Bone marrow (tissue), 2 donors: ENCODE data around the gene ADGRG6.
A peak's percentile ranks its signal among the peaks of the same experiment; 100 is the strongest.

Source experiments
- DNase-seq, 2 donors: peaks; one replicate each; lab custom pipeline; 2025; lab: John Stamatoyannopoulos, UW

The ADGRG6 gene

DNA sequence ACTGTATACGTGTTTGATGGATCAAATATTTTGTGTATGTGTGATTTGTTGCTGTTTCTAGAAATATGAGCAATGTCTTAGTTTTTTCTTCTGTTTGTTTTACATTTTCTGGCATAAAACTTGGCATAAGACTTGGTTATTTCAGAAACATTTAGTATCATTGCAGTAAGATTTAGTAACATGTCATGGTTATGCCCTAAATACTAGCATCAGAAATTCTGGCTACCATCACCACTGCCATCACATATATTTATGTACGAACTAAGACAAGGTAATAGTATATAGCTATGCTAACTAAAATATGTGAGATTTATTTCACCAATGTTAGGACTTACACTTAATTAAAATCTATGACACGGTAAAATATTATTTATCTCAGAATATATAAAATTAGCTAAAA is 10.3 kb upstream of the ADGRG6 start:
- DNase-seq, result no peak

DNA sequence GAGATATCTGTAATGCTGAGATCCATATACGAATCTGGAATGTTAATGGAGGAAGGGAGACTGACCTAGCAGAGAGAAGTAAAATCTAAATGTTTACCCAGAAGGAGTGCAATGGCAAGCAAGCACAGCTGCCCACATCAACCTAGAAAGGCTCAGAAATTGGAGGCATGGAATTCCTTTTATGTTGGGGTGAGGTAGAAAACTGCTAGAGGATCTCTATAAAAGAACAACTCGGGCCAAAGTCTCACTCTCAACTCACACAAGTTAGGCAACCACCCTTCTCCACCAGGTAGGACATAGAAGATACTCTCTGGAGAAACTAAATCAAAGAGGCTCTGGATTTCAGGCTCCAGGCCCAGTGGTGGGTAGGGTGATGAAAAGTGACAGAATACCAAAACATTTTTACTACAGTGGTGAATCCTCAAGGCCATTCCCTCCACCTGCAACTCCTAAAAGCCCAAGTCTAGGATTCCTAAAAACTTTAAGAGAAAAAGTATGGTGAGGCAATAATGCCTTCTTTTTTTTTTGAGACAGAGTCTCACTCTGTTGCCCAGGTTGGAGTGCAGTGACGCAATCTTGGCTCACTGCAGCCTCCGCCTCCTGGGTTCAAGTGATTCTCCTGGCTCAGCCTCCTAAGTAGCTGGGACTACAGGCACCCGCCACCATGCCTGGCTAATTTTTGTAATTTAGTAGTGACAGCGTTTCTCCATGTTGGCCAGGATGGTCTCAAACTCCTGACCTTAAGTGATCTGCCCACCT is 9.5 kb upstream of the ADGRG6 start:
- DNase-seq, result no peak

DNA sequence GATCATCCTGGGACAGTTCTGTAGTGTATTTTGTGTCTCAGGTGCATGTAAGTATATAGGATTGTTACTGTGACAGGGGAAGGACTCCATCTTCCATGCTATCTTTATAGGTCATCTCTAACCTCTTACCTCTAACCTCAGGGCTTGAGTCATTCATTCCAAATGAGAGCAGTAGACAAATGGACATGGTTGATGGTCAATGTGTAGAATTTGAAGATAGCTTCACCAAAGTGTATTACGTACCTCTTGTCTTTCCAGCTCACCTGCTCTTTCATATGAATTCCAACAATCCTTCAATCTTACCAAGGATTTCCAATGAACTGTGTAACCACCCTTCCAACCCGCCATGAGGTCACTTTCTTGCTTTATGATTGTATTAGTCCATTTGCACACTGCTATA is 8.7 kb upstream of the ADGRG6 start:
- DNase-seq, result no peak

DNA sequence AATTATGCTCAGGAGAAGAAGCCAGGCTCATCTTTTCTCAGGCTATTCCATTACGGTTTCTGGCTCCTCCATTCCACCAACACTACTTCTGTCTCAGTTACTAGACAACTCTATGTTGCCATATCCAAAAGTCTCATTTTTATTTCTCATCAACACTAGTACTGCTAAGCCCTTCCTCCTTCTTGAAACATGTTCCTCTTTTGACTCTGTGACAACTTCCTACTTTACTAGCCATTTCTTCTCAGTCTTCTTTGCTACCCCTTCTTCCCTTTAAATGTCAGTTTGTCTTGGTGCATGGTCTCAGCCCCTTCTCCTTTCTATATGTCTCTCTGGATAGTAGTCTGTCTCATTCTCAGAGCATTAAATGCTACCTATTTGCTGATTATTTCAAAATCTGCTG is 7.1 kb upstream of the ADGRG6 start:
- peak in 1 of 2 donors; percentile 55 for DNase-seq

DNA sequence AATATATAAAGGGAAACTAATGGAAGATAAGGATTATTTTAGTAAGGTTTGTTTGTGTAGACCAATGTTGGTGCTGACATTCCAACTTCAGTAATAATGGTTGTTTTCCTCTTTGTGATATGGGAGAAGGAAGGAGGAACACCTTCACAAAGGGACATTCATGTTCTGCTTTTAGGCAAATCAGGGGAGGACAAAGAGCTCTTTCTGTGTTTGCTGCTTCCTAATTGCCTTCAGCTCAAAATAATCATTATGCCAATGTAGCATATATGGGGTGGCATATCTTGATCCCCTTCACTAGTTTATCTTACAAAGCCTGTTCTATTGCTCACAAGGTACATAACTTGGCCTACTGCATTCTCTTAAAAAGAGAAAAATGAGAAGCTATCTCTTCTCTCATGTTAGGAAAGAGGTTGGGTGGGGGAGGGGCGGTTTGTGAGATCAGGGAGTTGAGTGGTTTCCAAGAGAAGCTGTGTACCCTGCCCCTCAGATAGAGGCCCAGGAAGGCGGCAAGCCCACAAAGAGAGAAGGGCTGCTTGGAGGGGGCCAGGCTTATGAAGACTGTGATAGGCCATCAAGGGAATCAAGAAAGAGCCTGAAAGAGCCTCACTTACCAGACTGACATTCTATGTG is 4.7 kb upstream of the ADGRG6 start:
- DNase-seq, result no peak

DNA sequence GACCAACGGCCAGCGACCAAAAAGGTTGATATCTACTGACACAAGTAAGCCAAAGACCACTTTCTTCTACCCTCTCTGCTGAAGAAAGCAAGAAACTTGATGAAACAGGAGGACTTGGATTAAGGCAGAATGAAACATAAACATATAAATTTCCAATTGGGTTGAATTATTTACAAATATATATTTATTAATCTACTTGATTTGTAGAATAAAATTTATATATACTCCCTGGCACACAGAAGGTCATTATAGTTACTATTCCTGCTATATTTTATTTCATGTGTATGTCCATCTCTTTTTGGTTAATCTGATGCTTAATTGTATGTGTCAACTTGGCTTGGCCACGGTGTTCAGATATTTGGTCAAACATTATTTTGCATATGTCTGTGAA is 4.2 kb upstream of the ADGRG6 start:
- DNase-seq, result no peak

DNA sequence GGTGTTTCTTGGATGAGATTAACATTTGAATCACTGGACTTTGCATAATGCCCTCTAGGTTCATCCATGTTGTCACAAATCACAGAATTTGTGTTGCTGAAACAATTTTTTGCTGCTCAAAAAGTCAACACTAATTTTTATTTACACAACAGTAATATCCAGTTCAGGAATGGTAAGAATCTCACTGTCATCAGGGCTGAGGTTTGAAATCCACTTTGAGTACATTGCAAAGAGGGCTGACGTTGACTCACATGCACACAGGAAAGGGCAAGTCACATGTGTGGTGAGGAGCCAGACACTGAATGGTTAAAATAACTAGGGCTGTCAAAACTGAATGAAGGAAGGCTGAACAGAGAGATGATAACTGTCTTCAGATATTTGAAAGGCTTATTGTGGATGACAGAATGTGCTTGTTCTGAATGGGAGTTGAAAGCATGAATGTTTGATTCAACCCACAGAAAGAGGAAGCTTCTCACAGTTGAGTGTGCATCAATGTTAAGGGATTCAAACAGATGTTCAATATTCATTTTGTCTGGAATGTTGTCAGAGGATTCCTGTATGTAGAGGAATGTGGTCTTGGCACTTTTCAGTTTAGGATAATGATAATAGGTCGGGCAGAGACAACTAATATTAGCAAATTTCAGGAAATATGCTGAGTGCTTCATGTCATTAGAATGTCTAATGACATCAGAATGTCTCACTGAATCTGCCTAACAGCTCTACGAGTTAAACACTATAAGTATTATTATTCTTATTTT is 3.6 kb upstream of the ADGRG6 start:
- DNase-seq, result no peak

DNA sequence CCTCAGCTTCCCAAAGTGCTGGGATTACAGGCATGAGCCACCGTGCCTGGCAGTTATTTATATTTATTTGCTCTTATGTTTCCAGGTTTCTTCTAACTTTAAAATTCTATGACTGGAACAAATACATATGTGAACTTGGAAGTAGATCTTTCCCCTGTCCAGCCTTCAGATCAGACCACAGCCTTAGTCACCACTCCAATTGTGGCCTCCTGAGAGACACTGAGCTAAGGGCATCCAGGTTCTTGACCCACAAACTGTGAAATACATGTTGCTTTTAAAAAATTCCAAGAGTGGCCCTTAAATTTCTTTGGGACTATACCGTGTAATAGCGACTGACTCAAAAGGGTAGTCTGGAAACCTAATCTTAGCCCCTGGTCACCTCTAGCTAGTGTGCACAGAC is 1.5 kb upstream of the ADGRG6 start:
- no peak for DNase-seq

DNA sequence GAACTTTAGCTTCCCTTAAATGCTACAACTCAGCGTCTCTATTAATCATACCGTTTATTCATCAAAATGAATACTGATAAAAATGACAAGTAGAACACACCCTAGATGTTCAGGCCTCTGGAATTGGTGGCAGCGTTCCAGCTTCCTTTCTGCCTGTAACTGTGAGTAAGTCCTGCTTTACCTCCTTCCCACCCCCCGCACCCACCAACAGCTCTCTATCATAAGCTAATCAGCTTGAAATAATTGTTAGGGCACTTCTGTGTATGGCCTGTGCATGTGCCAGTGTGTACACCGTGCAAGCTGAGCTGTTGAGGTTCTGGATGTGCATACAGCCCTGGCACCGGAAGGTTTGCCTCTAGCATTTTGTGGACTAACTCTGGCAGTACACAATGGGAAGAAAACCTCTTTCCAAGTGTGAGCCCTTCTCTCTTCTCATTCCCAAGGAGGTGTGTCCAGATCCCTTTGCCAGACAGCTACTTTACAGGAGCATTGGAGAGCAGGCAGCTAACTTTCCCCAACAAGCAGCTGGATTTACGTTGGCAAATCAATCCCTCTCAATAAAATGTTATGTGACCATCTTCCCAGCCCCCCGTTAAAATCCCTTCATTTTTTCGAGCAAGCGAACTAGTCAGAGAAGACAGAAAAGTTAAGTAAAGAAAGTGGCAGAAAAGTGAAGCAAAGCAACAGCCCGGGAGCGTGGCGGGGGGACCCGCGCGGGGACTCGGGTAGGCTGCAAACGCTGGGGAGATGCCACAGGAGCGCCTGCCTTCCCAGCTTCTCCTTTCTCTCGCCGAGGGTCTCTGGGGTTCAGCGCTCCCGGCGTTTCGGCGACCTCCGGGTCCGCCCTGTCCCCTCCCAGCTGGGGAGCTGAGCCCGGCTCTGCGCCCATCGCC is 803 bp upstream of the ADGRG6 start:
- DNase-seq, result no peak

DNA sequence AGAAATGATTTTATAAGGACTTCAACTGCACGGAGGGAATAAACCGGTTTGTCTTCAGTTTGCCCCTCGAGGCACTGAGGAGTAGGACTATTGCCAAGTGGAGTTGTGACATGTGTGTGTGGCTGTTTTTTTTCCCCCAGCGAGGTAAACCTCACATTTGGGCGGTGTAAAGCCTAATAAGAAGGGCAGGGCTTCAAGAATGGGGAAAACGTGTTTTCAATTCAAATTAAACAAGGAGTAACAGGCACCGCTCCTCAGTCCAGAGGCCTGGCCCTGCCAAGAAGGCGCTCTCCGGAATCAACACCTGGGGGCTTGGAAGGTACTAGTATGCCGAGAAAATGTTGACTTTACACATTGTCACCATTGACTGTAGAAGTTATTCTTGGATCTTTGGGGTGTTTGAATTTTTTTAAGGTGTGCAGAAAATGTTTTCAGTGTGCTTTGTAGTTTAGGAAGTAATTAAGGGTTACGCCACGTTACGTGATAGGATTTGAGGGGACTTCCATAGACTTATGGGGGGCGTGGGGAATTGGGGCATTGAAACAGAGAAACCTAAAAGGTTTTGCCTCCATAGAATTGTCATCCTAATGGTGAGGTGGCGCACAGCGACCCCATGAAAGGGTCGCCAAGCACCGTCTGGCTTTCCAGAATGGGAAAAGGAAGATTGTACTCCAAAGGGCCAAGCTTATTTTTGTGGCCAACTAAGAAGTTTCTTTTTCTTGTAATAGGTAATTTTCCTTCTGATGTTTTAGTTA is 791 bp downstream of the ADGRG6 start:
- no peak for DNase-seq

DNA sequence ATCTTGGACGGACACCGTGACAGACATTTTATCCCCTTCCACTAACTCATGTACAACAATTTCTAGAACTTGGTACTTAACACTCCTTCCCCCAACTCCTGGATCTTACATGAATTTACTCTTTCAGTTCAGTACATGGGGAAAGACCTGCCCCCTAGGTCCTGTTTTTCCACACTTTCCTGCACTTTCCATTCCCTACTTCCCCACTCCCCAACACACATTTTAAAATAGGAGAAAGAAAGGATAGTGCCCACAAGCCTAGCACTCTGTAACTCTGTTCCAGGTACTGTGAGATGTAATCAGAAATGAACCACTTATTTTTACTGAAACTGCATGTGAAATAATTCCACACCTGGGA is 1.3 kb downstream of the ADGRG6 start:
- no peak for DNase-seq

DNA sequence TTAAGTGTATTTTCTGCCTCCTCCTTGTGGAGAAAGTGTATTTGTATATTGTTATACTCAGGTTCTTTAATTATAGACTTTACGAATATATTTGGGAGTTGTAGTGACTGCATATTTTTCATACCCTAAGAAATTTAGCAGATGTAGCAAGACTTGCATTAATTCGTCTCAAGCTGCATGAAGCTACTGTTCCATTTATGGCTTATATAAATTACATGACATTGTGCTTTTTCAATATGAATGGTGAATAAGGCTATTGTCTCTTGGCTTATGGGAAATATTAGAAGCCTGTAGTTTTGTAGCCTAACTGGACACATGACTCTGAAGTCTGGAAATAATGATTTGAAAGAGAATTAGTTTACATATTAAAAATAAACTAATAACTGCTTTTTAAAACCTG is 2.4 kb downstream of the ADGRG6 start:
- no peak for DNase-seq

DNA sequence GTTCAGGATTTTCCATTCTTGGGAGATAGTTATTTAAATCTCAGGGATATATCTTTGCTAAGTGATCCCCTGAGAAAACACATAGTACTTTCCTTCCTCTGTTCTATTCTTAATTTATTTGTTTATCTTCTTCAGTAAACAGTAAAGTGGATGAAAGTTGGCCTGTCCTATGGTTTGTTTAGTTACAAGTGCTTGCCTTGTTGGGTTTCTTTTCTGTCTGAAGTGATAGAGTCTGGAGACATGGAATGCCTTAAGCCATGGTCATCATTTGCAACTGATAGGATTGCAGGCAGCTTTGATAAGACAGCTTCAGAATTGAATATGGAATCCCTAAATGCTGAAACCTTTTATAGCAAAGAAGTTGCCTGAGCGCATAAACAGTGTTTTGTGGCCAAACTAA is 4.9 kb downstream of the ADGRG6 start:
- no peak for DNase-seq

DNA sequence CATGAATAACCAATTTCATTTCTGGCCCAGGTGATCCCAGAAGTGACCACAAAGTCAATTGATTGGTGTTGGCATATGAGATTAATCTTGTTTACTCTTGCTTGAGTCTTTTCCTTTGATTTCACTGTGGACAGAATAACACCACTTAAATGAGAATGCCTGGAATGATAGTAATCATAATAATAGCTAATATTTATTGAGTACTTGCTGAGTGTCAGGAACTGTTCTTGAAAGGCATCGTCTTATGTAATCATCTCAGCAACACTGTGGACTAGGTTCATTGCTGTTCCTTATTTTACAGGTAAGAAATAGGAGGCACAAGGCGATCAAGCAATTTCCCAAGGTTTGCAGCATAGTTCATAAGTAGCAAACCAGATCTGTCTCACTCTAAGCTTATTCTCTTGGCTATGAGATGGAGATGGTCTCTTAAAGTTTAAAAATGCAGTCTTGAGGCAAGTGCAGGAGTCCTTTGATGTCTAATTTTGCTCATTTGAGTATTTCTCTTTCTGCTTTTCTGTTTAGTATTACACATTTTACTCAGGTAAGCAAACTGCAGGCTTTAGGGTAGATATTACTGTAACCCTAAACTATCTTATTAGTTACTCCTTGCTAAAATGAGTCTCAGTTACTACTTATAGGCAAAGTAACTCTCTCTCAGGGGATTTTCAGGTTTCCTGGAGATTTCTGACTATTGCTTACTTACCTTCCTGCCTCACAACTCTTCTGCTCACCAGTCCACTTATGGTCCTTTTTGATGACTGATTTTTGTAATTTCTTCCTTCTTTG is 6.3 kb downstream of the ADGRG6 start:
- no peak for DNase-seq

DNA sequence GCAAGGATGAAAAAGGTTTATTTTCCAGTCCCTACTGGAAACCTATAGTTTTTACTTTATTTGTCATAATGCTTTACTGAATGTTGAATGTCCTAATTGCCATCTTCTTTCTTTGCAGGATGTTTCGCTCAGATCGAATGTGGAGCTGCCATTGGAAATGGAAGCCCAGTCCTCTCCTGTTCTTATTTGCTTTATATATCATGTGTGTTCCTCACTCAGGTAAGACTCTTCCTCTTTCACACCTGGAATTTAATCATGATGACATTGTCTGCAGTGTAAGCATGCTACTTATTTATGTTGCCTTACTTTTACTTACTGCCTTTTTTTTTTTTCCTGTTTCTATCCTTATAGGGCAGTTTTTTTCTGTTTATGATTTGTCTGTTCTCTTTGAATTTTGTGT is 7.6 kb downstream of the ADGRG6 start:
- no peak for DNase-seq

DNA sequence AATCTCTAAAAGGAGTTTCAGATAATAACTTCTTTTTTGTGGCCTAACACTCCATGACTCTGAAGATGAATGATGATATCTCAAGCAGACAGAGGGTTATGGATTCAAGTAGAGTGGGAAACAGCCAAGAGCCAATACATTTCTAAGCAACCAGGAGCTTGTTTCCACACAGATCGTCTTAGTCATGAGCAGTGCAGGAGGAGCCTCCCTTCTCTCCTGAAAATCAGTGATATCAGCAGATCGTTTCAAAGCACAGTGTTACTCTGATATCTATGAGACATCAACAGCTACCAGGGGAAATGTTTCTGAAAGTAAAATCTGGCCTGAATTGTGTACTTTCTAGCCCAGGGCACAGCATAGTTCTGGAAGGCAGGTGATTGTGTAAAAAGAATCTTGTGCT is 11.5 kb downstream of the ADGRG6 start:
- DNase-seq, result no peak

DNA sequence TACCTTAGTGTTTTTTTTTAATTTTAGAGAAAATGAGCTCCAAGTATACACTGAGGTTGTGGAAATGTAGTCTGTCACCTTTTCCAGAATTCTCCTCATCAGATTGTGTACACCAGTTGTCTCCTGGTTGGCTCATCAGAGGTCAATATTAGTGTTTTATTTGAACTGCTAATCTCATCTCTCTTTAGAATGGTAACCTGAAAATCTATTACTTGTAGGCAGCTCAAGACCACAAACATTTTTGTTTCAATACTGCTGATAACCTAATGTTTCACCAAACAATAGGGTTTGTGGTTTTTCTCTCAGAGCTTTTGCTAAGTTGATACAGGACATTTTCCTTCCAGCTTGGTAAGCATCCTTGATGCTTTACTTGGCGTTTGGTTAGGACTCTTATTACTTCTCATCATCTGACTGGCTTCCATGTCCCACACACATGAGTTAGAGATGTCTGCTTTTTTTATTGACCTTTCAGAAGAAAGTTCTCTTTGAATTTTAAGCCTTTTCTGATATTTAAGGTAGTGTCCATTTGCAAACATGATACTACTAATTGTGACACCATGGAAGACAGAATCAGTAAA is 15.1 kb downstream of the ADGRG6 start:
- DNase-seq, result no peak

DNA sequence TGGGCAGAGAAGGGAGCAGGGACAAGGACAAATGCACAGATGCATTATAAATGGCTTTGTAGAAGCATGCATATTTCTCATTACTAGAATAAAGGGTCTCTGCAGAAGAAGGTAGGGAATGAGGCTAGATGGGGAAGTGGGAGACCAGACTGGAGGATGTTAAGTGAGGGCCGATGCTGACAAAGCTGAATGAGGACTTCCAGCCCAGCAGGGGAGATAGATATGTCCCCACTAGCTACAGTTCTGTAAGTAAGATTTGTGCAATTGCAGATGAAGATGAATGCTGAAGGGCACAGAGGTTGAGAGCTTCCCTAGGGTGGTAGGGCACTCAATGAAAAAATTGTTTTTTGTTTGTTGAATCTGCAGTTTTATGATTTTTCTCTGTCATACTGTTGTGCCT is 16.9 kb downstream of the ADGRG6 start:
- DNase-seq, result no peak

DNA sequence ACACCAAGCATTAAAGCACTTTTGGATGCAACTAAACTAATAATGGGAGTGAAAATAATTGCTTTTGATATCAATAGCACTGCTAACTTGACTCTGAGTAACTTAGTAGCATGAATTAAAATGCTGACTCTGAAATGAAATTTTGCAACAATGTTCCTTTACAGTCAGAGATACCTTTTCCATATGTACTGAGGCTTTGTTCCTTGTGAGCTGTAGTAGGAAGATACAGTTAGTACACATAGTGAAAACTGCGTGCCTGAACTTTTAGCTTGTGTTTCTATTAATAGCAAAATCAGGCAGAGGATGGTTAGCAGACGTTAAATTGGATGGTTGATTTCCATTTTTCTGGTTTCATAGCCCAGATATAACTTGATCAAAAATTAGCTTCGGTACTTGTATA is 18.6 kb downstream of the ADGRG6 start:
- no peak for DNase-seq

DNA sequence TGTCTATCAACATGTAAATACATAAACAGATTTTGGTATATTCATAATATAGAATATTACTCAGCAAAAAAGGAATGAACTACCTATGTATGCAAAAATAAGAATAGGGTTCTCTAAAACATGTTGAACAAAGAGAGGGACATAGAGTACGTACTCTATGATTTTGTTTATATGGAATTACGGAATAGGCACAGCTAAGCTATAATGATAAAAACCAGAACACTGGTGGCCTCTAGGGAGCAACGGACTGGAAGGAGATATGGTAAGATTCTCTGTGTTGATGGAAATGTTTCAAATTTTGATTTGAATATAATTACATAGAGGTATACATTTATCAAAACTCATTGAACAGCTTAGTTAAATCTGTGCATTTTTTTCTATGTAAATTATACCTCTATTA is 19.6 kb downstream of the ADGRG6 start:
- no peak for DNase-seq
